HepG2 (cell line): Measurements from ENCODE around the gene CNTRL. TPM values are rescaled to one million over a fixed set of nuclear protein-coding genes. Genes with fewer than 3 reads are reported as not detected.

Experiments used
- ASH2L ChIP-seq: fragments of 300-600, 200-600 bp; sonication (generic); IDR thresholded peaks from 2 replicates; pipeline ENCODE4 v1.7.0; 2017; ENCODE audit warnings: low read depth, mild to moderate bottlenecking, moderate library complexity, mixed read lengths, low read length; ENCODE audit not compliant: insufficient read length
- FOSL2 ChIP-seq: sonication (generic); formaldehyde crosslinking; IDR thresholded peaks from 2 replicates; pipeline ENCODE4 v1.4.0; 2020; ENCODE audit warnings: missing genetic modification reagents
- FOXM1 ChIP-seq: sonication (generic); formaldehyde crosslinking; IDR thresholded peaks from 2 replicates; pipeline ENCODE4 v1.5.0; 2020; ENCODE audit warnings: missing genetic modification reagents
- KDM5A ChIP-seq: fragments of 200-600 bp; sonication (generic); IDR thresholded peaks from 2 replicates; pipeline ENCODE4 v1.7.0; 2018; ENCODE audit warnings: antibody characterized with exemption, mild to moderate bottlenecking, low read length, borderline replicate concordance
- KLF16 ChIP-seq, 2 experiments: sonication (generic) in 1 of 2; formaldehyde crosslinking in 1 of 2; IDR thresholded peaks; 2 replicates each; pipeline versions ENCODE4 v1.6.1 to v1.8.0; 2016 to 2023; ENCODE audit warnings: missing genetic modification reagents in 2 of 2, missing compliant biosample characterization in 1 of 2
- MEIS2 ChIP-seq: sonication (generic); formaldehyde crosslinking; IDR thresholded peaks from 2 replicates; pipeline ENCODE4 v1.9.0; 2021; ENCODE audit warnings: mild to moderate bottlenecking, missing genetic modification reagents
- NPAS2 ChIP-seq: sonication (generic); formaldehyde crosslinking; IDR thresholded peaks from 2 replicates; pipeline ENCODE4 v1.8.0; 2022; ENCODE audit warnings: mild to moderate bottlenecking, missing genetic modification reagents, borderline replicate concordance
- POGZ ChIP-seq: sonication (generic); formaldehyde crosslinking; IDR thresholded peaks from 2 replicates; pipeline ENCODE4 v1.4.0; 2020; ENCODE audit warnings: mild to moderate bottlenecking, missing genetic modification reagents
- RXRB ChIP-seq: IDR thresholded peaks from 2 replicates; pipeline ENCODE4 v1.6.1; 2016; ENCODE audit warnings: borderline replicate concordance, missing genetic modification reagents, missing compliant biosample characterization
- TBL1XR1 ChIP-seq: fragments of 150-350 bp; IDR thresholded peaks from 2 replicates; pipeline ENCODE4 v1.6.1; 2014; ENCODE audit warnings: borderline replicate concordance, low read length; ENCODE audit not compliant: partially characterized antibody
- THAP11 ChIP-seq: IDR thresholded peaks from 2 replicates; pipeline ENCODE4 v1.6.1; 2016; ENCODE audit warnings: missing biosample characterization, missing genetic modification reagents
- THYN1 ChIP-seq: sonication (generic); formaldehyde crosslinking; IDR thresholded peaks from 2 replicates; pipeline ENCODE4 v1.8.1; 2023; ENCODE audit warnings: low read depth, mild to moderate bottlenecking, moderate library complexity, missing genetic modification reagents, borderline replicate concordance
- ZNF501 ChIP-seq: sonication (generic); formaldehyde crosslinking; IDR thresholded peaks from 2 replicates; pipeline ENCODE4 v1.5.1; 2020; ENCODE audit warnings: mild to moderate bottlenecking, moderate library complexity, missing genetic modification reagents
- ZNF530 ChIP-seq: sonication (generic); formaldehyde crosslinking; IDR thresholded peaks from 2 replicates; pipeline ENCODE4 v1.5.0; 2020; ENCODE audit warnings: low read depth, mild to moderate bottlenecking, missing genetic modification reagents
- ZNF556 ChIP-seq: sonication (generic); formaldehyde crosslinking; IDR thresholded peaks from 2 replicates; pipeline ENCODE4 v1.4.0; 2020; ENCODE audit warnings: mild to moderate bottlenecking, missing genetic modification reagents, borderline replicate concordance
- ZNF605 ChIP-seq: sonication (generic); formaldehyde crosslinking; IDR thresholded peaks from 2 replicates; pipeline ENCODE4 v1.8.0; 2022; ENCODE audit warnings: mild to moderate bottlenecking, missing genetic modification reagents
- ZNF772 ChIP-seq: sonication (generic); formaldehyde crosslinking; IDR thresholded peaks from 2 replicates; pipeline ENCODE4 v1.5.0; 2020; ENCODE audit warnings: mild to moderate bottlenecking, missing genetic modification reagents
- ZNF777 ChIP-seq: sonication (generic); formaldehyde crosslinking; IDR thresholded peaks from 2 replicates; pipeline ENCODE4 v1.4.0; 2020; ENCODE audit warnings: missing genetic modification reagents
- polyA plus RNA-seq, 8 experiments: library from polyadenylated mRNA; depleted of rRNA in 3 of 8; stranded (reverse) in 7 of 8; unstranded in 1 of 8; fragments of >200 nt; fragmentation: Illumina TruSeq in 4 of 8; extraction: Trizol in 4 of 8; gene quantifications; 2 replicates each; pipeline versions ENCODE4 v1.2.1 to v1.2.3, GENCODE V29; 2011 to 2016; ENCODE audit warnings: low read depth in 4 of 8, missing spikeins in 1 of 8, mixed read lengths in 1 of 8; ENCODE audit not compliant: insufficient read depth in 1 of 8
- total RNA-seq, 5 experiments: library from RNA; depleted of rRNA; stranded (reverse); fragments of >200 nt; fragmentation: Illumina TruSeq; extraction: Trizol; gene quantifications; 2 replicates each; pipeline ENCODE4 v1.2.3, GENCODE V29; 2016; ENCODE audit warnings: low read depth in 1 of 5
- TF ChIP-seq, protein P1 (sequence below): sonication (generic); formaldehyde crosslinking; IDR thresholded peaks from 2 replicates; pipeline ENCODE4 v1.4.0; 2020; ENCODE audit warnings: mild to moderate bottlenecking, missing genetic modification reagents, borderline replicate concordance
- TF ChIP-seq, protein P2 (sequence below): sonication (generic); formaldehyde crosslinking; IDR thresholded peaks from 2 replicates; pipeline ENCODE4 v1.9.0; 2021; ENCODE audit warnings: missing genetic modification reagents, borderline replicate concordance
- TF ChIP-seq, protein P3 (sequence below): sonication (generic); formaldehyde crosslinking; IDR thresholded peaks from 2 replicates; pipeline ENCODE4 v1.4.0; 2020; ENCODE audit warnings: missing genetic modification reagents, borderline replicate concordance

Gene CNTRL
- total and polyA plus RNA-seq, 2 of the 13 experiments (the other 11 are each of a cell fraction or from before 2014, with no cell fraction given): 7.5 to 11.8 TPM

DNA sequence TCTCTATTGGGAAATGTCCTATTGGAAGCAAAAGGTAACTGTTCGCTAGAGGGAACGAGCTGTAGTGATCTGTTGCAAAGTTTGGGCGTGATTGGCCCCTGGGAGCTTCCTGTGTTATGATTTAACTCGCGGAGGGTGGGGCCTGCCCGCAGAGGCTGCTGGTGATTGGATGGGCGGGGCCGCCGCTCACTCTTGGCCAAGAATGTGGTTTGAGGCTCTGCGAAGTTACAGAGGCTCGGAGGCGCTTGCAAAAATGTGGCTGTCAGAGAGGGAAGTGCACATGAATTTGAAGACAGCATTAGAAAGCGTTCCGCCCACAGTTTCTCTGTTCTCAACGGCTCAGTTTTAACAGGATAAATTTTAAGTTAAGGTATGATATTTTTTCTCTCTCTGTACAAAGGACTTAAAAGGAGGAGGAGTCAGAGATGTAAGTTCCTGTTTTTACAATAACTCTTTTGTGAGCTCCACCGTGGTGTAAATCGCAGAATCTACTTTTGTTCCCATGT is 46.9 kb downstream of the CNTRL start (continued):
- no peak for TF ChIP-seq ZNF777 (CRISPR knock-in tag)
- peak; percentile 51 for TF ChIP-seq THAP11 (CRISPR knock-in tag)
- no peak for TF ChIP-seq TBL1XR1
- peak; percentile 40; the same call in 1 of the 2 replicates for TF ChIP-seq ZNF772 (CRISPR knock-in tag)
- TF ChIP-seq, protein P1, sequence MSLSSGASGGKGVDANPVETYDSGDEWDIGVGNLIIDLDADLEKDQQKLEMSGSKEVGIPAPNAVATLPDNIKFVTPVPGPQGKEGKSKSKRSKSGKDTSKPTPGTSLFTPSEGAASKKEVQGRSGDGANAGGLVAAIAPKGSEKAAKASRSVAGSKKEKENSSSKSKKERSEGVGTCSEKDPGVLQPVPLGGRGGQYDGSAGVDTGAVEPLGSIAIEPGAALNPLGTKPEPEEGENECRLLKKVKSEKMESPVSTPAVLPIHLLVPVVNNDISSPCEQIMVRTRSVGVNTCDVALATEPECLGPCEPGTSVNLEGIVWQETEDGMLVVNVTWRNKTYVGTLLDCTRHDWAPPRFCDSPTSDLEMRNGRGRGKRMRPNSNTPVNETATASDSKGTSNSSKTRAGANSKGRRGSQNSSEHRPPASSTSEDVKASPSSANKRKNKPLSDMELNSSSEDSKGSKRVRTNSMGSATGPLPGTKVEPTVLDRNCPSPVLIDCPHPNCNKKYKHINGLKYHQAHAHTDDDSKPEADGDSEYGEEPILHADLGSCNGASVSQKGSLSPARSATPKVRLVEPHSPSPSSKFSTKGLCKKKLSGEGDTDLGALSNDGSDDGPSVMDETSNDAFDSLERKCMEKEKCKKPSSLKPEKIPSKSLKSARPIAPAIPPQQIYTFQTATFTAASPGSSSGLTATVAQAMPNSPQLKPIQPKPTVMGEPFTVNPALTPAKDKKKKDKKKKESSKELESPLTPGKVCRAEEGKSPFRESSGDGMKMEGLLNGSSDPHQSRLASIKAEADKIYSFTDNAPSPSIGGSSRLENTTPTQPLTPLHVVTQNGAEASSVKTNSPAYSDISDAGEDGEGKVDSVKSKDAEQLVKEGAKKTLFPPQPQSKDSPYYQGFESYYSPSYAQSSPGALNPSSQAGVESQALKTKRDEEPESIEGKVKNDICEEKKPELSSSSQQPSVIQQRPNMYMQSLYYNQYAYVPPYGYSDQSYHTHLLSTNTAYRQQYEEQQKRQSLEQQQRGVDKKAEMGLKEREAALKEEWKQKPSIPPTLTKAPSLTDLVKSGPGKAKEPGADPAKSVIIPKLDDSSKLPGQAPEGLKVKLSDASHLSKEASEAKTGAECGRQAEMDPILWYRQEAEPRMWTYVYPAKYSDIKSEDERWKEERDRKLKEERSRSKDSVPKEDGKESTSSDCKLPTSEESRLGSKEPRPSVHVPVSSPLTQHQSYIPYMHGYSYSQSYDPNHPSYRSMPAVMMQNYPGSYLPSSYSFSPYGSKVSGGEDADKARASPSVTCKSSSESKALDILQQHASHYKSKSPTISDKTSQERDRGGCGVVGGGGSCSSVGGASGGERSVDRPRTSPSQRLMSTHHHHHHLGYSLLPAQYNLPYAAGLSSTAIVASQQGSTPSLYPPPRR (CRISPR knock-in tag): no peak
- TF ChIP-seq NPAS2 (CRISPR knock-in tag): no peak
- no peak for TF ChIP-seq THYN1 (CRISPR knock-in tag)
- TF ChIP-seq, protein P2, sequence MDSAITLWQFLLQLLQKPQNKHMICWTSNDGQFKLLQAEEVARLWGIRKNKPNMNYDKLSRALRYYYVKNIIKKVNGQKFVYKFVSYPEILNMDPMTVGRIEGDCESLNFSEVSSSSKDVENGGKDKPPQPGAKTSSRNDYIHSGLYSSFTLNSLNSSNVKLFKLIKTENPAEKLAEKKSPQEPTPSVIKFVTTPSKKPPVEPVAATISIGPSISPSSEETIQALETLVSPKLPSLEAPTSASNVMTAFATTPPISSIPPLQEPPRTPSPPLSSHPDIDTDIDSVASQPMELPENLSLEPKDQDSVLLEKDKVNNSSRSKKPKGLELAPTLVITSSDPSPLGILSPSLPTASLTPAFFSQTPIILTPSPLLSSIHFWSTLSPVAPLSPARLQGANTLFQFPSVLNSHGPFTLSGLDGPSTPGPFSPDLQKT (CRISPR knock-in tag): no peak
- peak in 1 of 2 experiments; percentile 84; a peak in 1 of 4 replicates for TF ChIP-seq KLF16 (CRISPR knock-in tag; IDR thresholded peaks at IDR 0.05)
- TF ChIP-seq, protein P3, sequence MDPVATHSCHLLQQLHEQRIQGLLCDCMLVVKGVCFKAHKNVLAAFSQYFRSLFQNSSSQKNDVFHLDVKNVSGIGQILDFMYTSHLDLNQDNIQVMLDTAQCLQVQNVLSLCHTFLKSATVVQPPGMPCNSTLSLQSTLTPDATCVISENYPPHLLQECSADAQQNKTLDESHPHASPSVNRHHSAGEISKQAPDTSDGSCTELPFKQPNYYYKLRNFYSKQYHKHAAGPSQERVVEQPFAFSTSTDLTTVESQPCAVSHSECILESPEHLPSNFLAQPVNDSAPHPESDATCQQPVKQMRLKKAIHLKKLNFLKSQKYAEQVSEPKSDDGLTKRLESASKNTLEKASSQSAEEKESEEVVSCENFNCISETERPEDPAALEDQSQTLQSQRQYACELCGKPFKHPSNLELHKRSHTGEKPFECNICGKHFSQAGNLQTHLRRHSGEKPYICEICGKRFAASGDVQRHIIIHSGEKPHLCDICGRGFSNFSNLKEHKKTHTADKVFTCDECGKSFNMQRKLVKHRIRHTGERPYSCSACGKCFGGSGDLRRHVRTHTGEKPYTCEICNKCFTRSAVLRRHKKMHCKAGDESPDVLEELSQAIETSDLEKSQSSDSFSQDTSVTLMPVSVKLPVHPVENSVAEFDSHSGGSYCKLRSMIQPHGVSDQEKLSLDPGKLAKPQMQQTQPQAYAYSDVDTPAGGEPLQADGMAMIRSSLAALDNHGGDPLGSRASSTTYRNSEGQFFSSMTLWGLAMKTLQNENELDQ (CRISPR knock-in tag): no peak
- peak; percentile 93 for TF ChIP-seq FOXM1
- peak; percentile 28; the same call in 1 of the 2 replicates for TF ChIP-seq ZNF556 (CRISPR knock-in tag)
- TF ChIP-seq MEIS2: peak; percentile 56; the same call in 1 of the 2 replicates
- peak; percentile 39; the same call in 1 of the 2 replicates for TF ChIP-seq ZNF501 (CRISPR knock-in tag)
- peak; percentile 34; the same call in 1 of the 2 replicates for TF ChIP-seq FOSL2 (CRISPR knock-in tag)
- TF ChIP-seq RXRB (CRISPR knock-in tag): 0 out of 2 replicates have a peak, but pooled peaks have one; percentile 27
- TF ChIP-seq ZNF605: peak; percentile 69
- TF ChIP-seq KDM5A: no peak; the same call in 1 of the 2 replicates
- peak; percentile 41 for TF ChIP-seq ASH2L
- no peak for TF ChIP-seq ZNF530 (CRISPR knock-in tag)
- peak; percentile 97 for TF ChIP-seq POGZ (CRISPR knock-in tag)
